GM19372 (cell line): ENCODE results near the gene RABGAP1.

Source experiments
- ATAC-seq: cut with Tn5 transposase; IDR thresholded peaks from one replicate; pipeline ENCODE4 v1.9.1; 2021; ENCODE audit warnings: mild to moderate bottlenecking, low read depth, moderate library complexity; ENCODE audit not compliant: unreplicated experiment

RABGAP1 gene

DNA sequence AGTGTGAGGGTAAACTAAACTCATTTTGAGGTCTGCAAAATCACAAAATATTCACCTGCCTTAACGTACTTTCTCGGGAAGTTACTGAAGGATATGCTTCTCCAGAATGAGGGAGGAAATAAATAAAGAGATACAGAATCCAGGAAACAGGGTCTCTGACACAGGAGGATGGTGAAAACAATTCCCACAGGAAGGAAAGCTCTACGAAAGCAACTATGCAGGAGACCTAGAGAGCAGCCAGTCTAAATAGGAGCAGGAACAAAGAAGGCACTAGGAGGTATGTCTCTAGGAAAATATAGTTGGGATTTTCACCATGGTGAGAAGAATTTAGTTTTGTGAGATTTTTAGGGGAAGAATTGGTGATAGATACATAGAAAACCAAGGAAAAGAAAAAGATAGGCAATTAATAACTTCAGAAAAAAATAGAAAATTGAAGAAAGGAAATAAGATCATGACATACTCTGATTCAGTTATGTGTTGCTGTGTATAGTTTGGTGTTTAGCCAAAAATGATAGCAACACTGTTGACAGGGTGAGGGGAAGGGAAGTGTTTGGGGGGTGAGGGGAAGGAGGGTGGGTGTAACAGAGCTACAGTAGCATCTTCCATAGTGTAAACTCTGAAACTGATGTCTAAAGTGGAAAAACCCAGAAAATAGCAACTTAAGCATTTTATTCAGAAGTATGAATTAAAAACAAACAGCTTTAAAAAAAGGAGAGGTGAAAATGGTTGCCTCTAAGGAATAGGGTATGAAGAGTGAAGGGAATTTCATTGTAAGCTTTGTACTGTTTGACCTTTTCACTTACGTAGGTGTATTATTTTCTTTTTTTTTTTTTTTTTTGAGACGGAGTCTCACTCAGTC is 102.5 kb downstream of the RABGAP1 start:
- ATAC-seq, result no peak

DNA sequence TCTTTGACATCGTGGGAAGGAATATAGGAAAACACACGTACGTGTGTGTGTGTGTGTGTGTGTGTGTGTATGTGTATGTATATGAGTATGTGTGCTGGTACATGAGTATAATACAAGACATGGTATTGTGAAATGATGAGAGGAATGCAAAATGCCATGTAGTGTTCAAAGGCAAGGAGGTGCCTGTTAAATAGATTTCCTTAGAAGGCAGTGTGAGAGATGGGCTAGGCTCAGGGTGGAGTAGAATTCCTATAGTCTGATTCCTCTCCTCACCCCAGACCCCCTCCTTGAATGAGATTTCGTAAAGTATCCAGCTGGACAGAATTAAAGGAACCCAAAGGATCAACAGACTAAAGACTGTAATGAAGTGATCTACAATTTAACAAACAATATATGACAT is 103.8 kb downstream of the RABGAP1 start:
- no peak for ATAC-seq

DNA sequence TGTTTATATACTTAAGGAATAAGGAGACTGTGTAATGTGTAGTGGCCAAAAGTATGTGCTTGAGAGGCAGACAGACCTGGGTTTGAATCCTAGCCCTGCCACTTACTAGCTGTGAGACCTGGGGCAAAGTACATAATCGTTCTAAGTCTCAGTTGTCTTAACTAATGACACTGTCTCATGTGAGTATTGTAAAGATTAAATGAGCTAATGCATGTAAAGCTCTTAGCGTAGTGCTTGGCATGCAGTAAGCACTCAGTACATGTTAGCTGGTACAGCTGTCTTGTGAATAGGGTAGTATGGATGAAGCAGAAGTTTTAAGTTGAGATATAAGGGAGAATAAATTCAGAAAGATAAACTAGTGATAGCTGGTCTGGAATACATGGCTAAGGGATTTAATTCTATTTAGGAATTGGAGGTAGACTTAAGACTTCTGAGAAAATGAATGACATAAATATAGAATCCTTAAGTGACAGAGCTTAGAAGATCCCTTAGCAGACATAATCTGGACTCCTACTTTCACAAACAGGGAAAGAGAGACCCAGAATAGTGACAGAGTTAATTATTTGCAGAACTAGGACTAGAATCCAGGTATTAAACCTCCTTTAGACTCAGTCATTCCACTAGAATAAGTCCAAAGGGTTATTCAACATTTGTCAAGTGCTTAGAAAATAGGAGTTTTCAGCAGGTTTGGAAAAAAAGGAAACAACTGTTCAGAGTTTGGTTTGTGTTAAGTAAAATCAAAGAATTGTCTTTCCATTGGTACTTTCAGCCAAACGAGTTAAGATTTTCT is 105.8 kb downstream of the RABGAP1 start:
- no peak for ATAC-seq

DNA sequence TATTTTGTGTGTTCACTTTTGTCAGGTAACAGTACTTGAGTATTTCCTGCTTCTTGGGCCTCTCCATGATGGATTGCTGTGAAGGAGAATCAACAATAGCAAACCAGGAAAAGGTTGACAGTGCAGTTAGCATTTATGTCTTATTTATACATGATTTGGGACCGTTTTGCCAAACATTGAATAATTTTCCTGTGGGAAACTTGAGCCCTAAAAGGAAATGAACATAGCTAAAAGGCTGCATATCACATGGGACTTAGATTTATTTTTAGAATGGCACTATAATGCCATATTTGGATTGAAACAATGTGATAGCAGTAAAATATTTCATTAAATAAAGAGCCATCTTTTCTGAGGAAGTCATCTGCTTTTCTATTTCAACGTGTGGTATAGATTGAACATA is 107.9 kb downstream of the RABGAP1 start:
- ATAC-seq, result no peak

DNA sequence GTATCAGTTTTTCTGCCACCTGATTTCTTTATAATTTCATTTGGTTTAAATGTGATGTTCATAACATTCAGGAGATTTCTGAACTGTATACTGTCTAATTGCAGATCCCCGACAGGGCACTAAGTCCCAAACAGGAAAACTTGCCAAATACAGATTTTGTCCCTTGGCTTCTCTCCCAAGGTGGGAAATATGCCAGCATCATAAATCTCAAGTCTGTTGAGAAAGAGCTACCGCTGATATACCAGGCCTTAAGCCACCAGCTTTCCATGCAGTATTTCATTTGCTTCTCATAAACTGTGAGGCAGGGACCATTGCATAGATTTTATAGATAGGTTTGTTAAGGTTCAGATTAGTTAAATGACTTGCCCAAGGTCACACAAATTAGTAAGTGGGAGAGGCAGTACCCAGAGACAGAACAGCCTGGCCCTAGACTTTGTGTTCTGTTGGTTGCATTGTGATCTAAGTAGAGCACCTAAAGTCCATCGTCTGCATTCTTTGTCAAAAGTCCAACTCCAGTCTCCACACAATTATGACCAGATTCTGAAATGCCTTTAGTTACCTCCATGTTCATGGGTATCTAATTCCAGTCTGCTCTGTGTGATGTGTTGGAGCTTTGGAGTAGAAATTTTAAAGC is 108.9 kb downstream of the RABGAP1 start:
- ATAC-seq, result no peak

DNA sequence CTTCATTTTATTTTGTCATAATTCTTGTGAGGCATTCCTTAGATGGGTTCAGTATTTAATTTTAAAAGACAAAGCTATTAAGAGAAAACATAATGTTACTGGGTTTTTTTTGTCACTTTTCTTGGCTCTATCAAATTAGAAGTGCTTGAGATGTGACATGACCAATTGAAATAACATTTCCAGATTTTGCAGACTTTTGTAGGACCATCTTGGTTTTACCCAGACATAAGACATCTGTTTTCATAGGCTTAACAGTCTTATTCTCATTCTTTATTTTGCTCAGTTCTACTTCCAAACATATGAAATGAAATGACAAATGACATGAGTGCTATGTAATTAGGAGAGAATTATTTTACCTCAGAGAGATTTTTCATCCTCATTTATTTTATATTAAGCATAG is 112.2 kb downstream of the RABGAP1 start:
- ATAC-seq, result no peak

DNA sequence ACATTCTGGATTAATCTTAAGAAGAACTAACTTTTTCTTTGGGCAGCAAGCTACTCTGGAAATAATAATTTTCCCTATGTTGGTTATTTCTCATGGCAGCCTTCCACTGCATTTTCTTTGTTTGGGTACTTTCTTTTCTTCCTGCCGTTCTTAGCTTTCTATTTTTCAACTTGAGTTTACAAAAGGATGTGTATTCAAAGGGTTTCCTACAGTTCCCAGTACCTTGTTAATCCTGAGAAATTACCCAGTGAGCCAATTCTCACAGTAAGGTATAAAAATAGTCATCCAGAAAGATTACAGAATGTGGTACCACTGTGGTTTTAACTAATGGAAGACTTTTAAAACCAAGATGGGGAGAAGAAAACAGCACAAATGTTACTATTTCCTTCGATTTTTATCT is 112.9 kb downstream of the RABGAP1 start:
- ATAC-seq, result no peak

DNA sequence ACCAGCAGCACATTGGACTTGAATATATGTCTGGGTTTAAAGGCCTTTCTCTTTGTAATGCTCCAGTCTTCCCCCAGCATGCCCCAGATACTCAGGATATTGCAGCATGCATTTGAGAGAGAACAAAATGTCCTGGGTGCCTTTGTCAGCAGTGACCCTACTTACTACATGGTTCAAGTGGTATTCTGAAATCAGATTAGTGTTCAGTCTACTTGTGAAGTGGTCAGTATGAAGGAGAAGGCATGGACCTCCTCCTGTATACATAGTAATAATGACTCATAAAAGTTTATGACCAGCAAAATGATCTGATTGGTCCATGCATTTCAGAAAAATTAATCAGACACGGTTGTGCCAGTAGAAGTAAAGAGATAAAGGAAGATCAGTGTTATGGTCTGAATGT is 118.0 kb downstream of the RABGAP1 start:
- ATAC-seq, result no peak

DNA sequence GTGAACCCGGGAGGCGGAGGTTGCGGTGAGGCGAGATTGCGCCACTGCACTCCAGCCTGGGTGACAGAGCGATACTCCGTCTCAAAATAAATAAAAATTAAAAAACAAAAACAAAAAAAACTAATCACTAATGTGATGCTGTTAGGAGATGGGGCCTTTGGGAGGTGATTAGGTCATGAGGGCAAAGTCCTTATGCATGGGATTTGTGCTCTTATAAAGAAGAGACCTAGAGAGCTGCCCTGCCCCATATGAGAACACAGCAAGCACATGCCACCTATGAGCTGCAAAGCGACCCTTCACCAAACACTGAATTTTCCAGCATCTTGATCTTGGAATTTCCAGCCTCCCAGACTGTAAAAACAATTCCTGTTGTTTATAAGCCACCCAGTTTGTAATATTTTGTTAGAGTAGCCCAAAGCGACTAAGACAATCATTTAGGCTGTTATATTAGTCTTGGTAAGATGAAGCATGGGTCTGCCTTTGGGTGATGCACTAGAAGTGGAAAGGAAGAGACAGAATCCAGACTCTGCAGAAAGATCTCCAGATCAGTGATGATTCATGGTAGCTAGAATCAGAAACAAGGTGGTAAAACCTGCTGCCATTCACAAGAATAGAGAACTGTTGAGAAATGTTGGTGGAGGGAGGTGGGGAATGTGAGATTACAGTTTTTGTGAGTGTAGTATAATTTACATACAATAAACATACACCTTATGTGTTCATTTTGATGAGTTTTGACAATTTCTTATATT is 118.8 kb downstream of the RABGAP1 start:
- ATAC-seq, result no peak

DNA sequence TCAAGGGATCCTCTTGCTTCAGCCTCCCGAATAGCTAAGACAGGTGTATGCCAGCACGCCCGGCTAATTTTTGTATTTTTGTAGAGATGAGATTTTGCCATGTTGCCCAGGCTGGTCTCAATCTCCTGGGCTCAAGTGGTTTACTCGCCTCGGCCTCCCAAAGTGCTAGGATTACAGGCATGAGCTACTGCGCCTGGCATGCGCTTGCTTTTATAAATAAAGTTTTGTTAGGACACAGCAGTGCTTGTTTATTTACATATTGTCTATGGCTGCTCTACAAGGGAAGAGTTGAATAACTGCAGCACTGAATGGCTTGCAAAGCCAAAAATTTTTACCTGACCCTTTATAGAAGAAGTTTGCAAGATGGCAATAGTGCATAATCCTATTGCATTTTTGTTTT is 120.4 kb downstream of the RABGAP1 start:
- no peak for ATAC-seq

DNA sequence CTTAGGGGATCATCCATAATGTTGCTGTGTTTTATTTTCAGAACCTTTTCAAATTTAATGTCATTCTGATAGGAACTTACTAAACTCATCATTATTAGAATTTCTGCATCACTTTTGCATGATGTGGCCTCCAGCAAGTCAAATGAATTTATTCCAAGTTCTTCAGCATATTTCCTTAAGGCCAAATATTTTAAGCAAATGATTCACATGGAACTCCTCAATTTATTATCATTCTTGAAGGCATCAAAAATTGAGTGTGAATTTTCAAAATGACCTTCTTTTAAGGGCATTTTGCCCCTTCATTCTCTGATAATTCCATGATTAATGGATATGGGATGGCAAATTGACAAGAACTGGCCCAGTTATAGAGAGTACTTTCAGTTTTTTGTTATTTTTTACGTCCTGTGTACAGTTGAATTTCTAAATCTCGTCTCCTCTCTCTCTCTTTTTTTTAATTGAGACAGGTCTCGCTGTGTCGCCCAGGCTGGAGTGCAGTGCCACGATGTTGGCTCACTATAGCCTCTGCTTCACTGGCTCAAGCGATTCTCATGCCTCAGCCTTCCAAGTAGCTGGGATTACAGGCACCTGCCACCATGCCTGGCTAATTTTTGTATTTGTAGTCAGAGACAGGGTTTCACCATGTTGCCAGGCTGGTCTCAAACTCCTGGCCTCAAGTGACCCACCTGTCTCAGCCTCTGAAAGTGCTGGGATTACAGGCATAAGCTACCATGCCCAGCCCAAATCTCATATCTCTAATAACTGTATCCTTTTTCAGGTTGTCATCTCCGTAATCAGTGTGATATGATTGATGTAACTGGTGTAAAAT is 121.7 kb downstream of the RABGAP1 start:
- ATAC-seq, result no peak

DNA sequence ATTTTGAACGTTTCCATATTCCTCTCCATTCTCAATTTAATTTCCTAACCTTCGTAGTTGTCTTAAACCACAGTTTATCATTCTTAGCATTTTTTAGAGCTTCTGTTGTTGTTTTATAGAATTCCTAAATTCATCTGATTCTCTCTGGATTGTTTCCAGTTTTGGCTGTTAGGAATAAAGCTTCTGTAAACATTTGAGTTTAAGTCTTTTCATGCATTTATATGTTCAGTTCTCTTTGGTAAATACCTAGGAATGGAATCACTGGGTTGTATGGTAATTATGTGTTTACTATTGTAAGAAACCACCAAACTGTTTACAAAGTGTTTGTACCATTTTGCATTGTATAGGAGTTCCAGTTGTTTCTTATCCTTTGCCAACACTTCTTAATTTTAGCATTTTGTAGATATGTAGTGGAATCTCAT is 122.4 kb downstream of the RABGAP1 start:
- ATAC-seq, result no peak

DNA sequence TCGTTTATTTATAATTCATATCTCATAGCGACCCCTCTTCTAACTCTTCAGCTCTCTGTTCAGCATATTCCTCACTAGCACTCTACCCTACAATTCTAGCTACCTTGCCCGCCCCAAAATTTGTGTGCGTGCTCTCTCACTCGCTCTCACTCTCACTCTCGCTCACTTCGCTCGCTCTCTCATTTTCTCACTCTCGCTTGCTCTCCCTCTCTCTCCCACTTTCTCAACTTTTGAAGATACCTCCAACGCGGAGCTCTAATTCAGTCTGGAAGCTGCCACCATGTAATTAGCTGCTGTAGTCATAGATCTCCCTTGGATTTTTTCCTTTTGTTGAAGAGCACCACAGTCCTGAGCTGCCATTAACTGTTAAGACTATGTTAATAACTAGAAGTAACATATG is 123.1 kb downstream of the RABGAP1 start:
- ATAC-seq, result no peak

DNA sequence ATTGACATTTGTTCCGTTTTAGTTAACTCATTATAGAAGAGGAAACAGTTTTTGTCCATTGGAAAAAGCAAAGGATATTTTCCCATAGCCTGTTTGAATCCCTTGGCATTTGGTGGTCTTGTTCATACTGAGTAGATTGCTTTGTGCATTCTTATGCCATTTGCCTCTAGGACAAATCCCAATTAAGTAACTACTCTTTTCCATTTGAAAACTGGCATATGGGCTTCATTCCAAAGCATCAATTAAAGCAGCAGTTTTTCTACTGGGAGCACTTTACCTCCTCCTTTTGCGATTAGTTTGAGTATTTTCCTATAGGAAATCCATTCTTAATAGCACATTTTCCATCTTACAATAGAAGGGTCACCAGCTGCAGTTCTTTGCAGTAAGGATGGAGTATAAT is 123.9 kb downstream of the RABGAP1 start:
- no peak for ATAC-seq

DNA sequence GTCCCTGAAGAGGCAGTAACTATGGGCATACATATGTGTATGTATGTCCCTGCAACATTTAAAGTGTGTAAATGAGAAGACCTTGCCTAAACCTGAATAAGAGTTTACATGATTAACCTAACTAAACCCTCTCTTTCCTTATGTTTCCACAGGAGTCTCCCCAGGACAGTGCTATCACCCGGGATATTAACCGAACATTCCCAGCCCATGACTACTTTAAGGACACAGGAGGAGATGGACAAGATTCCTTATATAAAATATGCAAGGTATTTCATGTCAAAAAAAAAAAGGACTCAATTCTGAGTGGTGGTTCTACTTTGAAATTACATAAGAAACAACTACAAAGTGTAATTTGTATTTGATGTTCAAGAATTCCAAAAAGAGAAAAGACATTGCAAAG is 124.4 kb downstream of the RABGAP1 start:
- no peak for ATAC-seq

DNA sequence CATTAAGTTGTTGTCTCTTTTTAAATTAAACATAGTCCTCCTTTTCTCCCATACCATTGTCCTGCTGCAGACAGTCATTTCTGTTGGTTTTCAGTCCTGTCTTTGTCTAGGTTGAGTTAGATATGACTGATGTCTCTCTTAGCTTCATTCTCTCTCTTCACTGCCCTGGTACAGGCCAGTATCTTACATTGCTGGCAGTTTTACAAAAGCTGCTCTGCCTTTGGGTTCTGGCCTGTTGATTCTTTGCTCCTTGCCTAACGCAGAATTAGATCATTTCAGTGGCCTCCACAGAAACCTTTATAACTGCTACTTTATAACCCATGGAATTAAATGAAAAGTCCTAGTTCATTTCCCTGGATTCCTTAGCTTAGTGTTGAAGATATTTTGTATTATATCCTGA is 126.3 kb downstream of the RABGAP1 start:
- no peak for ATAC-seq

DNA sequence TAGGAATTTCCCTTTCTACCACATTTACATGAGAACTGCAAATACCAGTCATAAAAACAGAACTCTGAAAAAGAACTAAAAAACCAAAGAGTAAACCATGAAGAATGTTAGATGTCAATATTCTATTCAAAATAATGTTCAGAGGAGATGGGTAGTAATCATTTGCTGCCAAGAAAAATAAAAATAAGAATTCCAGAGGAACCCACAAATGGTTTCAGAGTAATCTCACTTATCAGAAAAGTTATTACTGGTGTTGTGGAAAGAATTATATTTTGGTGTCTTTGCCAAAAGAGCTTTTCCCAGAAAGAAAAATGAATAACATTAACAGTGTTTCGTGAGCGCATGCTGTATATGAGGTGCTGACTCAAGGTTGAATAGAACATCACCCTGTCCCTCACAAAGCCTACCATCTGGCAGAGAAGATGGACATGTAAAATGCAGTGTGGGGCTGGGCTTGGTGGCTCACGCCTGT is 128.2 kb downstream of the RABGAP1 start:
- ATAC-seq, result no peak

DNA sequence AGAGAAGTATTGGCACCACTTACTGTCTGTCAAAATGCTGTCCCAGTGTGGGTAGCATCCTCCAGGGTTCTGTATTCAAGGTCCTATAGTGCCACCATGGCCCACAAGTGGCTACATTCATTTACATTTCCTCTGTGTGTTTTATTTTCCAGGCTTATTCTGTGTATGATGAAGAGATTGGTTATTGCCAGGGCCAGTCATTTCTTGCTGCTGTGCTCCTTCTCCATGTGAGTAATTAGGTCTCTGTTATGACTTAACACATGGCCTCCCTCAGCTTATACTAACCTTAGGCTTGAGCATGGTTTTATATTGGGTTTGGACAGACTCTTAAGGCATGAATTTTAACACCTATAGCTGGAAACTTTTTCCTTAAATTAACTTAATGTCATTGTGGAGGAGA is 129.4 kb downstream of the RABGAP1 start:
- ATAC-seq, result no peak

DNA sequence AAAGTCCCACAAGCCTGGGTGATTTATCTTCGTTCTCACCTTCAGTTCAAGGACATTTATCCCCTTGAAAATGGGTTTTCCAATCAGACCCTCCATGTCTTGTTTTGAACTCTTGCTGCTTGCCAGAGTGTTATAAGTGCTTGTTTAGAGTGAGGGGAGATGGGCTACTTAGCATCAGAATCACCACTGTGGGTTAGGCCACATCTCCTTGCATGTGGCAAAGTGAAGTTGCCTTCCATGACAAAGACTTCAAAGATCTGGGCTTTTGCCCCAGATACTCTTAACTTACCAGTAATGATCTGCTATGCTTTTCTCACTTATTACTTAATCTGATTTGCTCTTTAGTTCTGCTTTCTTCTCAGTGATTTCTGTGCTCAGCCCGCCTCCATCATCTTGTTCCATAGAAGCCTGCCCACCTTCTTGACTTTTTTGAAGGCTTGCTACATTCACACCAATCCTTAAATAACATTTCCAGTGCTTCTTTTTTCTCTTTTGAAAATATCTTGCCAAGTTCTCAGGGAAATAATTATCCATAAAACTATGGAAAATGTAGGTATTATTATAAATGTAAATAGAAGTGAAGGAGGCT is 131.7 kb downstream of the RABGAP1 start:
- no peak for ATAC-seq
